Jurkat, Clone E6-1 (cell line): ENCODE data around the gene GGNBP2.

Experiments
- DNase-seq: peaks from one replicate; pipeline ENCODE4 v3.0.0-alpha.2; 2011; ENCODE audit warnings: low read depth, low spot score
- H3K4me3 ChIP-seq: 2 replicates; pipeline ENCODE4 v1.5.1; 2011; ENCODE audit warnings: mild to moderate bottlenecking, low read length, control low read depth, moderate library complexity

GGNBP2 gene

DNA sequence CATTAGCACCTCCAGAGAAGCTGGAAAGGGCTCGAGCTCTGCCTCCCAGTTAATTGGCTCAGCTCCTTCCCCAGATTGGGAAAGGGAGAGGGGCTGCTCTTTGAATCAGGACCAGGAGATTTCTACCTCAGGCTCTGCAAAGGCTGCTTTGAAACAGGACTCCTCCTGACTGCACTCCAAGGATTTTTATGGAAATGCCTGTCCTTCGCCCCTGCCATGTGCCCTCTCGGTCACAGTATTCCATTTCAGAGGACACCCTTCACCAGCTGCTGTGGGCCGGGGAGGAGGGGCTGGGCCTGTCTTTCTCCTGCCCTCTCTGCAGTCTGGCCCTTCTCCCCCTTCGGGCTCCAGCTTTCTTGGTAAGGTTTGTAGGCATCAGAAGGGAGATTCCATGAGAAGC lies 70.2 kb downstream of the GGNBP2 start:
- no peak overlapping the region for H3K4me3 ChIP-seq

GRCh38 chr17:36616061-36617029 lies 71.6 kb downstream of the GGNBP2 start:
- no peak overlapping the region for H3K4me3 ChIP-seq
- no peak for DNase-seq

More for the DNA sequence above, 70.2 kb downstream of the GGNBP2 start:
- DNase-seq = no peak

GRCh38 chr17:36617773-36618172 lies 73.1 kb downstream of the GGNBP2 start:
- DNase-seq = no peak

GRCh38 chr17:36623281-36623680 lies 78.6 kb downstream of the GGNBP2 start:
- no peak for DNase-seq
- no peak overlapping the region for H3K4me3 ChIP-seq

More at GRCh38 chr17:36617773-36618172, 73.1 kb downstream of the GGNBP2 start:
- H3K4me3 ChIP-seq = no peak overlapping the region

DNA sequence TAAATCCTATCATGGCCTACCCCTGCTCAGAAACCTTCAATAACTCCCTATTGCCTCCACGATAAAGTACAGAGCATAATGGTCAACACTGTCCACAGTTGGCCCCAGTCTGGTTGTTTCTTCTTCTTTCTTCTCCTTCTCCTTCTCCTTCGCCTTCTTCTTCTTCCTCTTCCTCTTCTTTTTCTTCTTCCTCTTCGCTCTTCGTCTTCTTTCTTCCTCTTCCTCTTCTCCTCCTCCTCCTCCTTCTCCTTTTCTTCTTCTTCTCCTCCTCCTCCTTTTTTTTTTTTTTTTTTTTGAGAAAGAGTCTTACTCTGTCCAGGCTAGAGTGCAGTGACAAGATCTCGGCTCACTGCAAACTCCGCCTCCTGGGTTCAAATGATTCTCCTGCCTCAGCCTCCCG lies 80.5 kb downstream of the GGNBP2 start:
- DNase-seq = no peak
- H3K4me3 ChIP-seq = no peak overlapping the region

DNA sequence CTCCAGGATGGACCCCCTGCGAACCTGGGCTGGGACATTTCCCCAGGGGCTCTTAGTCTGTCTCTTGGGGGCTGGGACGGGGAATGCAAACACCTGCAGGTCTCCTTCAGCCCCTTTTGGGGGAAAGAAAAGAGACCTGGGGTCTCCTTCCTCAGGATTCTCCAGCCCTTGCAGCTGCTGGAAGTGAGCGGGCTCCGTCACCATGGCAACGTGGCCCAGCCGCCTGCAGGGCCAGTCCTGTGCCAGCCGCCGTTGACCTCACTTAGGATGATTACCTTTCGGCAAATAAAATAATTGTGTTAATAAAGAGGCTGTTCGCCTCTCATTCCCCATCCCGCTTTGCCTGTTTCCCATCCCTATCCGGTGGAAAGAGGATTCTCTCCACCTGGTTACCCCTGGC lies 82.4 kb downstream of the GGNBP2 start:
- no peak overlapping the region for H3K4me3 ChIP-seq
- no peak for DNase-seq

DNA sequence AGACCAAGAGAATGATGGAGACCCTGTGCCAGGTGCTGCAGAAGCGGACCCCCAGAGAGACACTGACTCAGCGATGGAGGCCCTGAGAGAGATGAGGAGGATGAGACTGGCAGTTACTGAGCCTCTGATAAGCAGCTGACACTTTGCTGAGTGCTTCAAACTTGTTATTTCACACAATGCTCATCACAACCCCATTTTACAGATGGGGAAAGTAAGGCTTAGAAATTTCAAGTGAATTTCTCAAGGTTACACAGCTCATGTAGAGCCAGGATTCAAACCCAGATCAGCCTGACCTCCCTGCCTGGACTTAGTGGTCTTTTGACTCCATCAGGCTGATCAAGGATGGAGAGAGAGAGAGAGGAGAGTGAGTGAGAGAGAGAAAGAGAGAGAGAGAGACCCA lies 83.9 kb downstream of the GGNBP2 start:
- no peak for DNase-seq
- H3K4me3 ChIP-seq = no peak overlapping the region

GRCh38 chr17:36629252-36629847 lies 84.6 kb downstream of the GGNBP2 start:
- DNase-seq = peak; percentile 45
- H3K4me3 ChIP-seq = no peak overlapping the region

GRCh38 chr17:36629970-36630502 lies 85.3 kb downstream of the GGNBP2 start:
- DNase-seq = no peak
- no peak overlapping the region for H3K4me3 ChIP-seq

- H3K4me3 ChIP-seq = no peak overlapping the region
- DNase-seq = no peak
These were observed 86.3 kb downstream of the GGNBP2 start for GRCh38 chr17:36631022-36631421.

DNA sequence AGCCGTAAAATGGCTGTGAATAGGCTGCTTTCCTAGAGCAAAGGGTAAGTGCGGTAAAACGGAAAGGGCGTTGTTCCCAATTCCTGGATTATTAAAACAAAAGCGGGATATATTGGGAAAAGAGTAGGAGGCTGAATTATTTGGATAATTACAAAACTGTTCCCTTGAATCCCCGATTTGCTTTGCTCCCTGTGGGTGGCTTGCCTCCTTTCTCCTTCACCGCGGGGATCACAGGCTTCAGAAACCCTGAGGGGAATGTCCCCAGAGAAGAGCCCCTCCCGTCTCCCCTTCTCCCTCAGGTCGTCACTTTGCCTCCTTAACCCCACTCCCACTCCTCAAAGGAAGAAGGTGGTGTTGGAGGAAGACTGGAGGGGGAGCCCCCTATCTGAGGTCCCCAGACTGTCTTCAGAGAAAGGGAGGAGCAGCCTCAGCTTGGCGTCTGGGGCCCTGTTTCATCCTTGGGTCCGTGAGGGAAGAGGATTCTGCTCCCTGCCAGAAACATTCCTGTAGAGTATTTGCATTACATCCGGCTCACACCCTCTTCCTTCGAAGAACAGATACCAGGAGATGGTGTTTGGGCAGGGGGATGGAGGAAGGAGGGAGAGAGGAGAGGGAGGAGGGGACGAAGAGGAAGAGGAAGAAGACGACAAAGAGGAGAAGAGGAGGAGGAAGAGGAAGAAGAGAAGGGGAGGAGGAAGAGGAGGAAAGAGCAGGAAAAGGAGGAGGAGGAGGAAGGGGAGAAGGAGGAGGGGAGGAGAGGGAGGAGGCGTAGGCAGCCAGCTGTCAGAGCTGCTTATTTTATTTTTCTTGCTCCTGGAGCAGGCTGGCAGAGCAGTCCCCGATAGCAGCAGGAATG lies 88.4 kb downstream of the GGNBP2 start:
- H3K4me3 ChIP-seq = no peak overlapping the region
- DNase-seq = no peak
